NK-92 (cell line): ENCODE data around the gene KRTAP17-1.
"Not testable (repeated sequence)": the region's sequence is repeated elsewhere in the genome, so short reads cannot be mapped to it uniquely, and the experiment has no call there.

ENCODE experiments used
- DNase-seq: peaks from one replicate; lab custom pipeline; 2025; ENCODE audit not compliant: unreplicated experiment; lab: John Stamatoyannopoulos, UW

KRTAP17-1 gene

GRCh38 chr17:41315204-41315794, at the start of gene KRTAP17-1:
Gene KRTAP17-1 (minus strand): TSS chr17:41315710. CDS start chr17:41315650, 60 bp downstream.
- DNase-seq = no peak

GRCh38 chr17:41363881-41364280, 48.4 kb upstream of the KRTAP17-1 start:
- DNase-seq = no peak

GRCh38 chr17:41360296-41360995, 44.9 kb upstream of the KRTAP17-1 start:
- no peak for DNase-seq

- DNase-seq = no peak
Measured at GRCh38 chr17:41354536-41354935, 39.0 kb upstream of the KRTAP17-1 start.

DNA sequence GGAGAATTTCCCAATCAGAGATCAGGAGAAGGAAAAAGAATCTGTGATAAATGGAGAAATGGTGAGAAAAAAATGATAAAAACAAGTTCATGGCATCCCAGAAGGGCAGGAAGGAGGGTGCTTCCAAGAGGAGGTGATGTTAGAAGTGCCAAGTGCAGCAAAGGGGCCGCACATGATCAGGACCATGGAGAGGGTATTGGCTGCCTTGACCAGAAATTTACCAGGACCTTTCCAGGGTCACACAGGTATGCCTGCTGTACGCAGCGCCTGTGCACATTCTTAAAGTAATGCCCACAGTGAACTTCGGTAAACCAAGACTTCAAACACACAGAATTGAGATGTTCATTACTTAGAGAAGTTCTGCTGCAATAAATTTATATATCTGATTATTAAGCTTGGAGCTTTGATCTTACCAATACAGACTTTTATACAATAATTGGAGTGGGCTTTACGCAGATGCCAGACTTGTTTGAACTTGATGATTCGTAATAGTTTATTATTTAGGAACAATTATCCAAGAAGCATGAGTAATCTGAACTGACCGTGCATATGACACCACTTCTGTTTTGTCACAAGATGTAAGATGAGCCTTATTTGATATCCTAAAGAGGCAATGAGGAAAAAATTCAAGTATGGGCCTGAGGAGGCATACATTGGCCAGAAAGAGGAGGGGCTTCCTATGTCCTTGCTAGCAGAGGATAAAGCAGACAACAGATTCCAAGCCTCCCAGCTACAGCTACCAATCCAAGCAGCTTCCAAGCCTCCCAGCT, 37.3 kb upstream of the KRTAP17-1 start:
- DNase-seq = no peak

DNA sequence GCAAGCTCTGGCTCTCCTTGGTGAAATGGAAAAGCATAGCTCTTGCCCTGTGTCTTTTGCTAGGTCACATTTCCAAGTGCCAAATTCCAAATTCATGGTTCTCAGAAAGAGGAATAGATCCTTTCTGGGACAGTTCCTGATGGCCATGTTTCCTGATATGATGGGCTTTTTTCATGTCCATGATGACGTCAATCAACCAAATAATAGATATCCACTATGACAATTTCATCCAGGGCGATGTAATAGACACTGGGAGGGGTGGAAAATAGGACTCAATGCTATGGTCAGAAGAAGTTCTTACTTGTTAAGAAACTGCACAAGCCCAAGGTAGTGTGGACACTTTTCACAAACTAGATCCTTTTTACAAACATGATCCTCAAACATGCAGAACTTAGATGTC, 35.7 kb upstream of the KRTAP17-1 start:
- DNase-seq = no peak

DNA sequence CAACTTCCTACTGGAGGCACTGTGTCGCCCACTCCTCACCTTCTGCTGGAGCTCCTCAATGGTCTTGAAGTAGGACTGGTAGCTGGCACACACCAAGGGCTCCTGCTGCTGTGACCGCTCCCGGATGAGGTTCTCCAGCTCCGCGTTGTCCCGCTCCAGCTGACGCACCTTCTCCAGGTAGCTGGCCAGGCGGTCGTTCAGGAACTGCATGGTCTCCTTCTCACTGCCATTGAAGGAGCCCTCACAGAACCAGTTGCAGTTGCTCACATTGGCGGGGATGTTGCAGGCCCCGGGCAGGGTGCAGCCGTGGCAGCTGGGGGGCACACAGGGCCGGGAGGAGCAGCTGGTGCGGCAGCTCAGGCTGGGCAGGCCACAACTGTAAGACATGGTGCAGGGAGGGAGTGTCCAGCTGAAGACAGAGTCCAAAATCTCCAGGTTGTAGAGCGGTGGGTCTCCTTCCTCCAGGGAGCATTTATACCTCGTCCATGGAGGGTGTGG, 34.9 kb upstream of the KRTAP17-1 start, which contains the start of gene KRT33A:
TSS of gene KRT33A (minus strand) at position 448 of the 498 bp plus-strand sequence. CDS start at position 387, 61 bp downstream.
- DNase-seq = not testable (repeated sequence)

GRCh38 chr17:41347869-41348760, 32.6 kb upstream of the KRTAP17-1 start:
- DNase-seq = no peak

GRCh38 chr17:41346421-41346820, 30.9 kb upstream of the KRTAP17-1 start:
- DNase-seq = not testable (repeated sequence)

- DNase-seq = no peak
Measured at GRCh38 chr17:41345992-41346391, 30.5 kb upstream of the KRTAP17-1 start.

DNA sequence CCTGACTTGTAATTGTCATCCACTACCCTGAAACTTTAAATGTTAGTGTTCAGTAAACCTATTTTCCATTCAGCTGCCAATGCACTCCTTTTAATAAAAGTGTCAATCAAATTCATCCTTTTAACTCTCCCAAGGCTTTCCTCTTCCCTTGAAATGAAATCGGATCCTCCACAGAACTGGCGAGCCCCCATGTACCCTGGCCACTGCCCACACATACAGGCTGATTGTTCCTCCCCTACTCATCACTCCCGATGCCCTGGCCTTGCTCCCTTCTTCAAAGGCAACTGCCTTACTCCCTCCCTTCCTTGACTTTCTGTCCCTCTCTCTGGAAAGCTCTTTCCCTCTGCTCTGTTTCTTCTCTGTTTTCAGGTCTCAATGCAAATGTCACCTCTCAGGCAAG, 27.5 kb upstream of the KRTAP17-1 start:
- no peak for DNase-seq

DNA sequence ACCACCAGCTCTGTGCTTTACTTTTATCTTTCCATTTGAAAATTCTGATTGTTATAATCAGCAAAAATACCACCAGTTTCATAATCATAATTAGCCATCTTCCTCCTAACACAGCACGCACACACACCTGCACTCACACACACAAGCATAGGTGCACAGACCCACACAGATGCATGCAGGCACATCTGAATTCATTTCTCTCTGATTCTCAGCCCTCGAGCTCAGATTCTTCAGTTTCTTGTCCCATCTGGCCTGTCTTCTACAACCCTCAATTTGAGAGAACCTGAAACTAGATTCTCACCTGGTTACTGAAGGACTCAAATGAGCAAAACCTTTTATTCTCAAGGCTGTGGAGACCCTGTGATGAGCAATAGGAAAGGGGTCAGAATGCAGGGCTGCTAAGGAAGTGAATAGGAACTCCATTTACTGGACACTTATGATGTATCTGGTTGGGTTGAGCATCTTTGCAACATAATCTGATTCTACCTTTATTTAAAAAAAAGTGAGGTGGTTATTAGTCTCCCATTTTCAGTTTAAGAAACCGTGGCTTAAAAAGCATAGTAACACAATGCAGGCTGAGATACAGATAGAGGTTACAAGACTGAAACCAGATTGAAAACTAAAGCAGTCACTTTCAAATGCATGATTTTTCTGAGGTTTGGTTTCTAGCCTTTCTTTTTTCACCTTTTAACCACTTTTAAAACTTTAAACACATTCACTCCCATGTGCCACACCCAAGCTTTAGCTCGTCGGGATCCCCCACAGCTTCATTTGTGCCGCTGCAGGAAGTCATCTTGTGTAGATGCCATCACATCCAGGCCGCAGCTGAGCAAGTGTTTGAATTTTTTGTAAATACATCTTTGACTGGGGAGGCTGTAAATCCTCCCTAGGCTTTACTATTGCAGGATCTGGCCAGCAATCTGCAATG, 25.7 kb upstream of the KRTAP17-1 start:
- no peak for DNase-seq

- no peak for DNase-seq
Measured at GRCh38 chr17:41340494-41340893, 25.0 kb upstream of the KRTAP17-1 start.

GRCh38 chr17:41339571-41340172, 24.2 kb upstream of the KRTAP17-1 start:
- DNase-seq = no peak

DNA sequence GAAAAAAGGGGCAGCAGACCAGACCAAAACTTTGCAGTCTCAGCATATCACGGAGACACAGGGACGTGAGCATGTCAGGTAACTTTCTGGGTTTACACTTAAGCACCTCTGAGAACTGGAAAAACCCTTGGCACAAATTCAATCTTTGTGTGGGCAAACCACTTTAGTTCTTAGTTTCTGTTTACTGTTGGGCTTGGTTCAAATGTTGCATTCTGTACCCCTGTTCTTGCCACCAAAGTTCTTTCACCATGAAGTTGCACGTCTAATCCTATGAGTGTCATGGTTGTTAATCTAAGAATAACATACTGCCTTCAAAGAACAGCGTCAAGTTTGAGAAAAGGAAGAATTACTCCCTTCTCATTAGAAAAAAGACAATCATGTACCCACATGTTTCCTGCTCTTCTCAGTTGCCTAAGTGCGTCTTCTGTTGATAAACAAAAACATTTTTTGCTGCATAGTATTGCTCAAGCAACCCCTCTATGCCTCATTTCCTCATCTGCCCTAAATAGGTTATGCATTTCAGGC, 23.5 kb upstream of the KRTAP17-1 start:
- DNase-seq = no peak

- no peak for DNase-seq
Measured at GRCh38 chr17:41335747-41336146, 20.2 kb upstream of the KRTAP17-1 start.

GRCh38 chr17:41334385-41335305, 19.1 kb upstream of the KRTAP17-1 start:
- DNase-seq = no peak

DNA sequence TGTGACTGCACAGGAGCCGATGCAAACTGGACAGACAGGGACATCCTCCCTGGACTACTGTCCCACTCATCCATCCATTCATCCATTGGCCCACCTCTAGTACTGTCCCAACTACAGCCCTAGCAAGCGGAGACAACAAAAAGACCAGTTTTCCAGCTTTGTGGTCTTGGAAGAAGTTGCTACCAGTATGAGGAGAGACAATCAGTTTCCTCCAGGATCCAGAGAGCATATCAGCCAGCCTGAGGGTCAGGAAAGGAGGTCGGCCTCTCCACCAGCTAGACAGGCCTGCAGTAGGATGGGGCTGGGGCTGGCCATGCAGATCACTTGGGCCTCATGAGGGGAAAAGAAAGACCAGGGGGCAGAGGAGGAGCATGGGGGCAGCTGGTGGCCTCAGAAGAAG, 18.3 kb upstream of the KRTAP17-1 start:
- DNase-seq = no peak
